Endodermal cell (in vitro differentiated cells): ENCODE results near the gene ADCYAP1R1. TPM values are rescaled to one million over a fixed set of nuclear protein-coding genes. Genes with fewer than 3 reads are reported as not detected.

Experiments used
- DNase-seq: peaks from one replicate; pipeline ENCODE4 v3.0.0-alpha.2; 2017
- H3K27ac ChIP-seq: 2 replicates; pipeline ENCODE4 v1.5.1; 2013; ENCODE audit warnings: mild to moderate bottlenecking, low read depth, low read length, moderate library complexity
- H3K27me3 ChIP-seq: 2 replicates; pipeline ENCODE4 v1.6.1; 2013; ENCODE audit warnings: mild to moderate bottlenecking, low read length, moderate library complexity; ENCODE audit not compliant: insufficient read depth, control insufficient read depth, poor library complexity, severe bottlenecking
- H3K36me3 ChIP-seq: 2 replicates; pipeline ENCODE4 v1.7.0; 2013; ENCODE audit warnings: mild to moderate bottlenecking, low read length, moderate library complexity; ENCODE audit not compliant: control insufficient read depth, insufficient read depth
- H3K4me1 ChIP-seq: one replicate; pipeline ENCODE4 v1.7.0; 2013; ENCODE audit warnings: low read length; ENCODE audit not compliant: control insufficient read depth, insufficient read depth
- H3K4me3 ChIP-seq: 2 replicates; pipeline ENCODE4 v1.5.1; 2013; ENCODE audit warnings: mild to moderate bottlenecking, low read length, moderate library complexity
- H3K9ac ChIP-seq: 2 replicates; pipeline ENCODE4 v1.6.1; 2013; ENCODE audit warnings: mild to moderate bottlenecking, low read length, moderate library complexity; ENCODE audit not compliant: poor library complexity, severe bottlenecking; ENCODE audit errors: extremely low read depth
- H3K9me3 ChIP-seq: 2 replicates; pipeline ENCODE4 v1.6.1; 2013; ENCODE audit warnings: mild to moderate bottlenecking, low read length, moderate library complexity; ENCODE audit not compliant: control insufficient read depth
- H3K27ac Mint-ChIP-seq: 2 replicates; pipeline ENCODE4 v1.8.0; 2020; ENCODE audit warnings: mixed read lengths
- H3K27me3 Mint-ChIP-seq: 2 replicates; pipeline ENCODE4 v1.8.0; 2021; ENCODE audit warnings: mild to moderate bottlenecking, mixed read lengths; ENCODE audit not compliant: insufficient read depth
- H3K36me3 Mint-ChIP-seq: 2 replicates; pipeline ENCODE4 v1.8.0; 2020; ENCODE audit warnings: low read depth, mixed read lengths
- H3K4me1 Mint-ChIP-seq: 2 replicates; pipeline ENCODE4 v1.8.0; 2020; ENCODE audit warnings: mixed read lengths
- H3K4me3 Mint-ChIP-seq: 2 replicates; pipeline ENCODE4 v1.8.0; 2020; ENCODE audit warnings: mild to moderate bottlenecking, moderate library complexity, mixed read lengths
- H3K9me3 Mint-ChIP-seq: 2 replicates; pipeline ENCODE4 v1.8.0; 2020; ENCODE audit warnings: mild to moderate bottlenecking, mixed read lengths
- CTCF ChIP-seq: fragments of 200-600 bp; sonication (generic); conservative IDR thresholded peaks from 2 replicates; pipeline ENCODE4 v1.5.0; 2021; ENCODE audit warnings: antibody characterized with exemption, mild to moderate bottlenecking
- WGBS, 2 experiments: methylation state at CpG; one replicate each; pipeline versions ENCODE4 v1.1.5 to v1.1.7; 2013; ENCODE audit warnings: missing lambda C conversion rate in 2 of 2, mixed read lengths in 1 of 2; ENCODE audit not compliant: insufficient coverage in 1 of 2, insufficient read length in 1 of 2; 5-methylcytosine and 5-hydroxymethylcytosine counted together
- total RNA-seq, 2 donors: library from RNA; stranded (reverse); fragmentation: NEBNext Ultra II Directional in 1 of 2; extraction: Animal tissue kit (Norgen Biotek cat#: 25700) in 1 of 2; gene quantifications; 2 replicates in 1 of 2; 3 replicates in 1 of 2; pipeline ENCODE4 v1.2.1, GENCODE V29; 2021

Gene ADCYAP1R1
- total RNA-seq, 2 donors from 2014 or later = 1.2 to 2.1 TPM

GRCh38 chr7:31120800-31121513 lies 68.8 kb downstream of the ADCYAP1R1 start:
- TF ChIP-seq CTCF = no peak
- no peaks in the 10 kb centered on the region for H3K9me3 ChIP-seq
- Mint-ChIP-seq H3K4me3 (no peak overlapping the region), H3K27ac (no peak overlapping the region), H3K4me1 (no peaks in the 10 kb centered on the region), H3K27me3 (peaks cover 8% of the 10 kb centered on the region), H3K9me3 (no peaks in the 10 kb centered on the region), H3K36me3 (no peaks in the 10 kb centered on the region)
- H3K27ac ChIP-seq = no peak overlapping the region
- no peak overlapping the region for H3K9ac ChIP-seq
- H3K36me3 ChIP-seq = no peaks in the 10 kb centered on the region
- peaks cover 9% of the 10 kb centered on the region for H3K27me3 ChIP-seq
- WGBS, 2 experiments = 92 to 100% methylated on average over 1 to 3 of the region's 3 CpGs
- H3K4me3 ChIP-seq = no peak overlapping the region
- no peaks in the 10 kb centered on the region for H3K4me1 ChIP-seq
- no peak for DNase-seq

GRCh38 chr7:31121601-31122000 lies 69.5 kb downstream of the ADCYAP1R1 start:
- no peaks in the 10 kb centered on the region for H3K9me3 ChIP-seq
- peaks cover 9% of the 10 kb centered on the region for H3K27me3 ChIP-seq
- no peak overlapping the region for H3K9ac ChIP-seq
- DNase-seq = no peak
- H3K4me1 Mint-ChIP-seq = no peaks in the 10 kb centered on the region
- H3K27ac Mint-ChIP-seq = no peak overlapping the region
- no peaks in the 10 kb centered on the region for H3K4me1 ChIP-seq
- no peaks in the 10 kb centered on the region for H3K9me3 Mint-ChIP-seq
- no peak overlapping the region for H3K27ac ChIP-seq
- H3K36me3 ChIP-seq = no peaks in the 10 kb centered on the region
- H3K4me3 ChIP-seq = no peak overlapping the region
- no peak overlapping the region for H3K4me3 Mint-ChIP-seq
- H3K36me3 Mint-ChIP-seq = no peaks in the 10 kb centered on the region
- WGBS, 2 experiments = 94 to 100% methylated on average over 2 of the region's 2 CpGs
- no peak for TF ChIP-seq CTCF
- peaks cover 6% of the 10 kb centered on the region for H3K27me3 Mint-ChIP-seq

GRCh38 chr7:31122649-31123058 lies 70.5 kb downstream of the ADCYAP1R1 start:
- peak; percentile 90 for DNase-seq
- H3K4me1 Mint-ChIP-seq = no peaks in the 10 kb centered on the region
- 11 to 15% methylated on average over 3 to 4 of the region's 4 CpGs for WGBS, 2 experiments
- no peak overlapping the region for H3K9ac ChIP-seq
- H3K27me3 ChIP-seq = peaks cover 5% of the 10 kb centered on the region
- H3K4me3 Mint-ChIP-seq = no peak overlapping the region
- no peaks in the 10 kb centered on the region for H3K36me3 ChIP-seq
- H3K9me3 ChIP-seq = no peaks in the 10 kb centered on the region
- H3K27me3 Mint-ChIP-seq = peaks cover 6% of the 10 kb centered on the region
- no peaks in the 10 kb centered on the region for H3K36me3 Mint-ChIP-seq
- no peak overlapping the region for H3K27ac ChIP-seq
- H3K9me3 Mint-ChIP-seq = no peaks in the 10 kb centered on the region
- no peaks in the 10 kb centered on the region for H3K4me1 ChIP-seq
- no peak overlapping the region for H3K4me3 ChIP-seq
- H3K27ac Mint-ChIP-seq = no peak overlapping the region
- TF ChIP-seq CTCF = peak; percentile 92
